Adrenal gland (tissue), 12 donors: ENCODE results near the gene USP31. TPM values are rescaled to one million over a fixed set of nuclear protein-coding genes. Genes with fewer than 3 reads are reported as not detected.

ENCODE experiments used
- DNase-seq, 7 donors: peaks; one replicate each; pipeline ENCODE4 v3.0.0-alpha.2; 2019 to 2020
- H3K27ac ChIP-seq, 5 donors: fragments of 200-600 bp; sonication (generic) in 4 of 5; 1 replicate in 3 of 5; 2 replicates in 2 of 5; pipeline versions ENCODE4 v1.5.1 to v1.8.0; 2016 to 2020; ENCODE audit warnings: mild to moderate bottlenecking in 1 of 5
- H3K27me3 ChIP-seq: fragments of 200-600 bp; 2 replicates; pipeline ENCODE4 v1.8.0; 2021
- H3K36me3 ChIP-seq, 2 donors: fragments of 200-600 bp; replicated peaks in 1 of 2; 1 replicate in 1 of 2; 2 replicates in 1 of 2; pipeline versions ENCODE4 v1.5.1 to v1.8.0; 2018 to 2022
- H3K4me1 ChIP-seq, 2 donors: fragments of 200-600 bp; replicated peaks in 1 of 2; 1 replicate in 1 of 2; 2 replicates in 1 of 2; pipeline versions ENCODE4 v1.5.1 to v1.8.0; 2018 to 2021
- H3K4me3 ChIP-seq, 4 donors: fragments of 200-600 bp; sonication (generic) in 3 of 4; one replicate each; pipeline ENCODE4 v1.5.1; 2016 to 2018
- H3K9me3 ChIP-seq, 3 donors: fragments of 200-600 bp; sonication (generic) in 1 of 3; replicated peaks in 1 of 3; 1 replicate in 2 of 3; 2 replicates in 1 of 3; pipeline versions ENCODE4 v1.5.1 to v1.8.0; 2016 to 2021
- CTCF ChIP-seq, 6 experiments: fragments of 450-650 bp in 4 of 6; fragments of 200-600 bp in 2 of 6; sonication (generic) in 1 of 6; IDR thresholded peaks; 1 replicate in 5 of 6; 2 replicates in 1 of 6; pipeline versions ENCODE4 v1.5.1 to v1.8.0; 2016 to 2021; ENCODE audit warnings: antibody characterized with exemption in 6 of 6, mild to moderate bottlenecking in 2 of 6, moderate library complexity in 1 of 6
- POLR2A ChIP-seq, 2 donors: fragments of 450-650 bp; IDR thresholded peaks; one replicate each; pipeline ENCODE4 v1.6.1; 2017; ENCODE audit warnings: antibody characterized with exemption in 2 of 2, mild to moderate bottlenecking in 2 of 2, moderate library complexity in 1 of 2
- WGBS, 4 donors: extraction: QIAGEN DNeasy Blood & Tissue Kit in 2 of 4; methylation state at CpG; one replicate each; pipeline versions ENCODE4 v1.1.5 to v1.1.7; 2013 to 2017; 5-methylcytosine and 5-hydroxymethylcytosine counted together
- intact Hi-C, 2 donors: fragments of 100-400 bp; cut with DNase I; formaldehyde crosslinking; loops; one replicate each; pipeline versions ENCODE4 v1.14.1 to v1.15.0; 2022 to 2023
- polyA plus RNA-seq, 3 donors: library from polyadenylated mRNA; stranded (reverse); fragments of 200-250 nt in 2 of 3; fragments of 350-450 nt in 1 of 3; fragmentation: Illumina TruSeq in 1 of 3; extraction: RNeasy Lipid Tissue Mini Kit (QIAGEN cat#74804) in 1 of 3; gene quantifications; one replicate each; pipeline ENCODE4 v1.2.3, GENCODE V29; 2013 to 2014
- total RNA-seq, 9 donors: library from RNA; depleted of rRNA in 4 of 9; stranded (reverse); fragments of >200 nt in 4 of 9; fragments of 120-200 nt in 1 of 9; fragmentation: NEBNext Ultra II Directional in 1 of 9; extraction: Animal tissue kit (Norgen Biotek cat#: 25700) in 1 of 9; gene quantifications; one replicate each; pipeline versions ENCODE4 v1.1.0 to v1.2.4, GENCODE V29; 2013 to 2023
- donor health status: healthy with polysubstance abuse.
- donor health status: Bipolar disorder and iron deficiency.
- donor health status: DM: yes; HTN: yes; CAD: no.
- donor health status: DM: no; HTN: no; CAD: no.
- donor health status: DM: no; HTN: no; CAD: no.
- donor health status: DM: yes; HTN: yes; CAD: no.

Gene USP31
- total and polyA plus RNA-seq, 12 donors = 2.5 to 19.3 (median 7.7) TPM

- Histone ChIP-seq H3K36me3 (no peaks in the 10 kb centered on the region), H3K4me3 (no peak overlapping the region), H3K4me1 (peaks cover 0 to 5% of the 10 kb centered on the region in 2 donors), H3K27ac (no peak overlapping the region), H3K27me3 (no peaks in the 10 kb centered on the region), H3K9me3 (no peaks in the 10 kb centered on the region)
- WGBS, 4 donors = 25 to 40% (median 35%) methylated on average over 4 of the region's 4 CpGs
- TF ChIP-seq CTCF (IDR thresholded peaks at IDR 0.05) (no peak), POLR2A (IDR thresholded peaks at IDR 0.05) (no peak)
- no peak for DNase-seq
- intact Hi-C loops = no loop called here
Observed at GRCh38 chr16:23058576-23058975, 90.7 kb downstream of the USP31 start.

GRCh38 chr16:23057013-23057596, 92.1 kb downstream of the USP31 start:
- 79 to 93% (median 84%) methylated on average over 1 of the region's 1 CpG for WGBS, 4 donors
- no peaks in the 10 kb centered on the region for H3K9me3 ChIP-seq
- no peak overlapping the region for H3K4me3 ChIP-seq
- H3K36me3 ChIP-seq = no peaks in the 10 kb centered on the region
- H3K27me3 ChIP-seq = no peaks in the 10 kb centered on the region
- H3K27ac ChIP-seq = no peak overlapping the region
- intact Hi-C loops = no loop called here
- H3K4me1 ChIP-seq = peaks cover 0 to 5% of the 10 kb centered on the region in 2 donors
- TF ChIP-seq CTCF (IDR thresholded peaks at IDR 0.05) (no peak), POLR2A (IDR thresholded peaks at IDR 0.05) (no peak)
- DNase-seq = no peak

GRCh38 chr16:23055481-23055880, 93.8 kb downstream of the USP31 start:
- no peak for TF ChIP-seq POLR2A (IDR thresholded peaks at IDR 0.05)
- TF ChIP-seq CTCF (IDR thresholded peaks at IDR 0.05) = no peak
- no peak overlapping the region for H3K4me3 ChIP-seq
- peaks cover 10% of the 10 kb centered on the region for H3K27me3 ChIP-seq
- peaks cover 0 to 3% of the 10 kb centered on the region in 2 donors for H3K4me1 ChIP-seq
- no peak for DNase-seq
- WGBS, 4 donors = 77 to 89% (median 88%) methylated on average over 3 of the region's 3 CpGs
- no peaks in the 10 kb centered on the region for H3K36me3 ChIP-seq
- H3K9me3 ChIP-seq = no peaks in the 10 kb centered on the region
- H3K27ac ChIP-seq = no peak overlapping the region
- intact Hi-C loops = no loop called here

DNA sequence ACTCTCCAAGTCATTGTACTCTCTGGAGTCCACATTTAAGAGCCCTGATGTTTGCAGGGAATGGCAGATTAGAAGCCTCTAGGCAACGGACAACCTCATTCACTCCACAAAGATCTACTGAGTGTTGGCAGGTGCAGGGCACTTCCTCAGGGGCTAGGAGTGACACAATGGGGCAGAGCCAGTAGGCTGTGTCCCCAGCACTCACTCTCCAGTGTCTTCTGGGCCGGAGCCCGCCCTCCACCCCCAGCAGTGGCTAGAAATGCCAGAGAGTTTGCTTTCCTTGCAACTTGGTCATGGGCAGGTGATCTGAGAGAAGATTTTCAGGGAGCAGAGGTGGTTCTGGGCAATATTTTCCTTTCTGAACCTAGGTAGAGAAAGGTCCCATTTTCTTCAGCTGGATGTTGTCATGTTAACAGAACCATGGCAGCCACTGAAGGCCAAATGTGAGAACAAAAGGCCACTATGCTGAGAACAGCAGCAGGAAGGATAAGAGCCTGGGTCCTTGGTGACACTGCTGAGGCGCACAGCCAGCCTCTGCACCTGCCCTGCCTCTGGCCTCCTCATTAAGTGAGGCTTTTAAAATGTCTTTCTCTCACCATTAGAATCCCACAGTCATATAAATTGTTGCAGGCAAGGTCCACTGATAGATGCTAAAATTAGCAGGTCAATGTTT, 96.2 kb downstream of the USP31 start:
- 81 to 84% (median 82%) methylated on average over 3 to 4 of the region's 4 CpGs for WGBS, 4 donors
- intact Hi-C loops = no loop called here

More for the DNA sequence above, 96.2 kb downstream of the USP31 start:
- TF ChIP-seq POLR2A (IDR thresholded peaks at IDR 0.05) = no peak
- no peak for TF ChIP-seq CTCF (IDR thresholded peaks at IDR 0.05)
- Histone ChIP-seq H3K4me1 (no peaks in the 10 kb centered on the region), H3K4me3 (no peak overlapping the region), H3K9me3 (no peaks in the 10 kb centered on the region), H3K27me3 (peaks cover 17% of the 10 kb centered on the region), H3K27ac (no peak overlapping the region), H3K36me3 (no peaks in the 10 kb centered on the region)
- no peak for DNase-seq
